OCI-LY1 (cell line): ENCODE measurements around the gene CELF2.

Source experiments
- H2AFZ ChIP-seq: fragments of 200-600 bp; sonication (generic), shearing (Covaris generic); 2 replicates; pipeline ENCODE4 v1.6.0; 2014; ENCODE audit warnings: antibody characterized with exemption, mild to moderate bottlenecking, low read length
- H3F3A ChIP-seq: fragments of 200-600 bp; sonication (generic), shearing (Covaris generic); 2 replicates; pipeline ENCODE4 v1.6.0; 2014; ENCODE audit warnings: mild to moderate bottlenecking, antibody characterized with exemption, low read length, moderate library complexity; ENCODE audit not compliant: insufficient read depth
- H3K27ac ChIP-seq: fragments of 200-600 bp; sonication (generic); 2 replicates; pipeline ENCODE4 v1.5.1; 2014; ENCODE audit warnings: low read length, mixed run types, mild to moderate bottlenecking, low read depth; ENCODE audit not compliant: poor library complexity, severe bottlenecking
- H3K27me3 ChIP-seq: fragments of 200-600 bp; sonication (generic); 2 replicates; pipeline ENCODE4 v1.6.0; 2014; ENCODE audit warnings: antibody characterized with exemption, mild to moderate bottlenecking, low read length, moderate library complexity; ENCODE audit not compliant: insufficient read depth
- H3K36me3 ChIP-seq: fragments of 200-600 bp; sonication (generic); 2 replicates; pipeline ENCODE4 v1.6.1; 2014; ENCODE audit warnings: mild to moderate bottlenecking, antibody characterized with exemption, low read length, moderate library complexity, mixed read lengths; ENCODE audit not compliant: insufficient read depth
- H3K4me1 ChIP-seq: fragments of 200-600 bp; sonication (generic); 2 replicates; pipeline ENCODE4 v1.5.1; 2014; ENCODE audit warnings: mild to moderate bottlenecking, low read length, moderate library complexity; ENCODE audit not compliant: insufficient read depth, severe bottlenecking
- H3K4me2 ChIP-seq: fragments of 200-600 bp; sonication (generic), shearing (Covaris generic); 2 replicates; pipeline ENCODE4 v1.6.1; 2014; ENCODE audit warnings: low read length
- H3K4me3 ChIP-seq: fragments of 200-600 bp; sonication (generic); 2 replicates; pipeline ENCODE4 v1.5.1; 2014; ENCODE audit warnings: low read length, low read depth, mild to moderate bottlenecking, mixed read lengths; ENCODE audit not compliant: poor library complexity, severe bottlenecking
- H3K79me2 ChIP-seq: fragments of 200-600 bp; shearing (Covaris generic); 2 replicates; pipeline ENCODE4 v1.6.1; 2016; ENCODE audit warnings: mixed run types, low read length, mixed read lengths; ENCODE audit not compliant: insufficient read depth
- H3K9ac ChIP-seq: fragments of 200-600 bp; sonication (generic), shearing (Covaris generic); 2 replicates; pipeline ENCODE4 v1.6.1; 2014; ENCODE audit warnings: mild to moderate bottlenecking, low read length, mixed read lengths
- H3K9me2 ChIP-seq: fragments of 200-600 bp; sonication (generic), shearing (Covaris generic); 2 replicates; pipeline ENCODE4 v1.6.1; 2014; ENCODE audit warnings: low read depth, mild to moderate bottlenecking, low read length, mixed read lengths
- H3K9me3 ChIP-seq: fragments of 200-600 bp; shearing (Covaris generic); 2 replicates; pipeline ENCODE4 v1.6.1; 2014; ENCODE audit warnings: low read length, mixed read lengths
- H4K20me1 ChIP-seq: fragments of 200-600 bp; sonication (generic), shearing (Covaris generic); 2 replicates; pipeline ENCODE4 v1.6.0; 2016; ENCODE audit warnings: mild to moderate bottlenecking, low read length; ENCODE audit not compliant: insufficient read depth
- CTCF ChIP-seq: fragments of 200-600 bp; sonication (generic), shearing (Covaris generic); IDR thresholded peaks from 2 replicates; pipeline ENCODE4 v1.5.1; 2017; ENCODE audit warnings: mild to moderate bottlenecking, antibody characterized with exemption, low read length, moderate library complexity, mixed read lengths
- EZH2 ChIP-seq: fragments of 200-600 bp; sonication (generic), shearing (Covaris generic); IDR thresholded peaks from 2 replicates; pipeline ENCODE4 v1.8.0; 2017; ENCODE audit warnings: borderline replicate concordance, mixed run types, mild to moderate bottlenecking, antibody characterized with exemption, low read length, moderate library complexity, mixed read lengths

The CELF2 gene

GRCh38 chr10:11112718-11113117 lies 95.0 kb downstream of the CELF2 start:
- no peak overlapping the region for H3K27ac ChIP-seq
- no peaks in the 10 kb centered on the region for H3K27me3 ChIP-seq
- H3K9me2 ChIP-seq, result no peaks in the 10 kb centered on the region
- no peak overlapping the region for H3K9ac ChIP-seq
- no peaks in the 10 kb centered on the region for H3K36me3 ChIP-seq
- no peaks in the 10 kb centered on the region for H3K79me2 ChIP-seq
- H3K4me2 ChIP-seq, result no peak overlapping the region
- no peaks in the 10 kb centered on the region for H3F3A ChIP-seq
- TF ChIP-seq CTCF (no peak), EZH2 (no peak)
- no peak overlapping the region for H2AFZ ChIP-seq
- H4K20me1 ChIP-seq, result no peaks in the 10 kb centered on the region
- H3K9me3 ChIP-seq, result no peaks in the 10 kb centered on the region
- no peak overlapping the region for H3K4me3 ChIP-seq
- no peaks in the 10 kb centered on the region for H3K4me1 ChIP-seq

DNA sequence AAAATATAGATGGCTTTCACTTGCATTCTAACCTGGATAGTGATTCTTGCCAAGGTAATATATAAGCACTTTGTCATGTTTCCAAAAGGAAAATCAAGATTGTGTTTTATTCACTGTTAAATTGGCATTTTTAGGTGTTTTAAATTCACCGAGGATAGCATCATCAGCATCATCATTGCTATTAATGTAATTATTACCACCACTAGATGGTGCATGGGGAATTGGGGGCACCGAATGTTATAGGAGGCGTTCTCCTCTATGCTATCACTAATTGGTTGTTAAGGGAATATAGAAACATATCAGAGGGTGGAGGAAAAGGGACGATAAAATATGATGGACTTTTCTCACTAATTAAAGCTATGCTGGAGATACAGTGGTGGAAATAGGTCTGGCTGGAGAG lies 95.5 kb downstream of the CELF2 start:
- no peak overlapping the region for H3K4me2 ChIP-seq
- H3K4me1 ChIP-seq, result no peaks in the 10 kb centered on the region
- H3K36me3 ChIP-seq, result no peaks in the 10 kb centered on the region
- H3K27ac ChIP-seq, result no peak overlapping the region
- H3K27me3 ChIP-seq, result no peaks in the 10 kb centered on the region
- no peak overlapping the region for H3K4me3 ChIP-seq
- H3F3A ChIP-seq, result no peaks in the 10 kb centered on the region
- H3K9ac ChIP-seq, result no peak overlapping the region
- TF ChIP-seq EZH2 (no peak), CTCF (peak; percentile 58)
- H4K20me1 ChIP-seq, result no peaks in the 10 kb centered on the region
- H3K79me2 ChIP-seq, result no peaks in the 10 kb centered on the region
- H3K9me3 ChIP-seq, result no peaks in the 10 kb centered on the region
- no peaks in the 10 kb centered on the region for H3K9me2 ChIP-seq
- H2AFZ ChIP-seq, result no peak overlapping the region

DNA sequence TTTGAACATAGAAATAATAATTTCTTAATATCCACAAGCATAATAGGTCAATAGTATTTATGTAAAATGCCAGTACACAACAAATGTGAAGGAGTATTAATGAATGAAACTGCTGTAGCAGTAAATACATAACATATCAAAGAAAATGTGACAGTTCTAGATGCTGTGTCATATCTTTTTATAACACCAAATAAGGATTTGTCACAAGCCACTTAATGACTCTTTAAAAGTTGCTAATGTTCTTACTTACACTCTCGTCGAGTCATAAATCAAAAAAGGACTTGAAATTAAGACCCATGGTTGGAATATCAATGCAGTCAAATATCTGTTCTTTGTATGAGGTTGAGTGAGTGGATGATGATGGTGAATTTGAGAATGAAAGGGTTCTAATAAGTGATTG lies 96.6 kb downstream of the CELF2 start:
- no peak overlapping the region for H3K4me2 ChIP-seq
- no peaks in the 10 kb centered on the region for H3K79me2 ChIP-seq
- H4K20me1 ChIP-seq, result no peaks in the 10 kb centered on the region
- H3K4me1 ChIP-seq, result no peaks in the 10 kb centered on the region
- no peaks in the 10 kb centered on the region for H3K9me3 ChIP-seq
- H3K27ac ChIP-seq, result no peak overlapping the region
- H2AFZ ChIP-seq, result no peak overlapping the region
- no peak overlapping the region for H3K4me3 ChIP-seq
- H3K36me3 ChIP-seq, result no peaks in the 10 kb centered on the region
- H3K27me3 ChIP-seq, result no peaks in the 10 kb centered on the region
- H3F3A ChIP-seq, result no peaks in the 10 kb centered on the region
- no peaks in the 10 kb centered on the region for H3K9me2 ChIP-seq
- no peak overlapping the region for H3K9ac ChIP-seq
- TF ChIP-seq CTCF (no peak), EZH2 (no peak)
